ENCODE data around the gene NSDHL.

DNA sequence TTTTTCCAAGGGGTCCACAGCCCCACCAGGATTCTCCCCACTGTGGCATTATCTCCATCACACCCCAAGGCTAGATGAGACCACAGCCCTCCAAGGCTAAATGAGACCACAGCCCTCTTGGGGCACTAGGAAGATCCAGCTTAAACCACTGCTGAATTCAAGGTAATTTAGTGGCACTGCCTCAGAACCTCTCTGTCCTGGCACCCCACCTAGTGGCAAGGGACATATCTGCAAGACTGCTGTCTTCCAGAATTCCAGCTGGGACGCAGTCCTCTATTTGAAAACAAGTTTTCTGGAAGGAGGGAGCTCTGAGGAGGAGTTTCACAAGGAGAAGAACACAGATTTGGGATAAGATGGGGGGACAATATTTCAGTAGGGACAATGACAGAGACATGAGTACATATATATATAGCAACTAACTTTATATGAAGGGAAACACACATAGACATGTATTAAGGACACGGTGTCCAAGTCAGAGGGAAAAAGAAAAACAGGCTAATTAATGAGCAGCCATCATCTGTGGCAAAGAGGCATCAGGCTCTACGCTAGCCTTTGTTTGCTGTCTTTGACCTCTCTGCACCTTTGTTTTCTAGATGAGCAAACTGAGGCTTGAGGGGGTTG, 9.6 kb upstream of the NSDHL start:
- TF ChIP-seq CTCF (IDR thresholded peaks at IDR 0.05): no peak
- no peak for TF ChIP-seq POLR2A (IDR thresholded peaks at IDR 0.05)
- no peak for TF ChIP-seq EP300 (IDR thresholded peaks at IDR 0.05)

Data from ovary (tissue), 3 donors.